ENCODE measurements around the gene SH3GL2. TPM values are rescaled to one million over a fixed set of nuclear protein-coding genes. Genes with fewer than 3 reads are reported as not detected.

The SH3GL2 gene
- total RNA-seq, 1 experiment from 2014 or later = 1.1 TPM

GRCh38 chr9:17800418-17800817, 221.6 kb downstream of the SH3GL2 start:
- no peak overlapping the region for H3K4me3 Mint-ChIP-seq (ENCODE audit: low read depth, unreplicated experiment)
- DNase-seq = no peak
- H3K9me3 Mint-ChIP-seq (ENCODE audit: low read depth, unreplicated experiment) = no peaks in the 10 kb centered on the region
- CTCF ChIA-PET = interaction anchor here (0.6 kb wide), 1 partner anchor 32 kb away, joined by 3 read pairs; no protein-coding TSS in a partner anchor
- H3K27ac Mint-ChIP-seq (ENCODE audit: unreplicated experiment) = no peak overlapping the region
- intact Hi-C loops (cut with micrococcal nuclease; ENCODE audit: unreplicated experiment) = no loop called here
- no TSS peak for BruUV-seq (replicated peaks)
- TF ChIP-seq CTCF (IDR thresholded peaks at IDR 0.05; ENCODE audit: unreplicated experiment) = no peak
- H3K27me3 Mint-ChIP-seq (ENCODE audit: unreplicated experiment) = peaks cover 13% of the 10 kb centered on the region
- no peaks in the 10 kb centered on the region for H3K36me3 Mint-ChIP-seq (ENCODE audit: insufficient read depth, unreplicated experiment)
- H3K4me1 Mint-ChIP-seq (ENCODE audit: low read depth, unreplicated experiment) = no peaks in the 10 kb centered on the region

- intact Hi-C loops (cut with micrococcal nuclease; ENCODE audit: unreplicated experiment) = loop anchor here (1.0 kb wide), 1 partner anchor 271 kb away; no protein-coding TSS in a partner anchor
- DNase-seq = no peak
- no TSS peak for BruUV-seq (replicated peaks)
- Mint-ChIP-seq H3K4me3 (ENCODE audit: low read depth, unreplicated experiment) (no peak overlapping the region), H3K4me1 (ENCODE audit: low read depth, unreplicated experiment) (no peaks in the 10 kb centered on the region), H3K36me3 (ENCODE audit: insufficient read depth, unreplicated experiment) (no peaks in the 10 kb centered on the region), H3K27me3 (ENCODE audit: unreplicated experiment) (peaks cover 13% of the 10 kb centered on the region), H3K9me3 (ENCODE audit: low read depth, unreplicated experiment) (no peaks in the 10 kb centered on the region), H3K27ac (ENCODE audit: unreplicated experiment) (no peak overlapping the region)
- no peak for TF ChIP-seq CTCF (IDR thresholded peaks at IDR 0.05; ENCODE audit: unreplicated experiment)
- CTCF ChIA-PET = interaction anchor here (0.6 to 1.3 kb wide), 2 partner anchors 13 to 1216 kb away, joined by 4 to 5 read pairs; no protein-coding TSS in a partner anchor
Measured at GRCh38 chr9:17802249-17802857, 223.5 kb downstream of the SH3GL2 start.

- DNase-seq = no peak
- Mint-ChIP-seq H3K4me3 (ENCODE audit: low read depth, unreplicated experiment) (no peak overlapping the region), H3K27me3 (ENCODE audit: unreplicated experiment) (peaks cover 12% of the 10 kb centered on the region), H3K36me3 (ENCODE audit: insufficient read depth, unreplicated experiment) (no peaks in the 10 kb centered on the region), H3K4me1 (ENCODE audit: low read depth, unreplicated experiment) (no peaks in the 10 kb centered on the region), H3K9me3 (ENCODE audit: low read depth, unreplicated experiment) (no peaks in the 10 kb centered on the region), H3K27ac (ENCODE audit: unreplicated experiment) (no peak overlapping the region)
- intact Hi-C loops (cut with micrococcal nuclease; ENCODE audit: unreplicated experiment) = no loop called here
- no peak for TF ChIP-seq CTCF (IDR thresholded peaks at IDR 0.05; ENCODE audit: unreplicated experiment)
- CTCF ChIA-PET = interaction anchor here (0.6 kb wide), 1 partner anchor 612 kb away, joined by 6 read pairs; no protein-coding TSS in a partner anchor
- BruUV-seq (replicated peaks) = no TSS peak
Measured at GRCh38 chr9:17807613-17808282, 228.9 kb downstream of the SH3GL2 start.

- no peak overlapping the region for H3K27ac Mint-ChIP-seq (ENCODE audit: unreplicated experiment)
- no peak for DNase-seq
- no peak for TF ChIP-seq CTCF (IDR thresholded peaks at IDR 0.05; ENCODE audit: unreplicated experiment)
- H3K9me3 Mint-ChIP-seq (ENCODE audit: low read depth, unreplicated experiment) = no peaks in the 10 kb centered on the region
- H3K4me1 Mint-ChIP-seq (ENCODE audit: low read depth, unreplicated experiment) = peaks cover 13% of the 10 kb centered on the region
- CTCF ChIA-PET = interaction anchor here (1.1 to 1.7 kb wide), 5 partner anchors 17 to 403 kb away, joined by 4 to 15 read pairs (median 8); no protein-coding TSS in a partner anchor
- no peak overlapping the region for H3K4me3 Mint-ChIP-seq (ENCODE audit: low read depth, unreplicated experiment)
- H3K27me3 Mint-ChIP-seq (ENCODE audit: unreplicated experiment) = no peaks in the 10 kb centered on the region
- H3K36me3 Mint-ChIP-seq (ENCODE audit: insufficient read depth, unreplicated experiment) = no peaks in the 10 kb centered on the region
- intact Hi-C loops (cut with micrococcal nuclease; ENCODE audit: unreplicated experiment) = loop anchor here (5.0 to 10.0 kb wide), 3 partner anchors 252 to 1217 kb away; no protein-coding TSS in a partner anchor
- BruUV-seq (replicated peaks) = no TSS peak
Measured at GRCh38 chr9:17810317-17810716, 231.5 kb downstream of the SH3GL2 start.
